HG03442 (cell line): ENCODE data around the gene SCLY.

Source experiments
- ATAC-seq: cut with Tn5 transposase; IDR thresholded peaks from one replicate; pipeline ENCODE4 v1.9.1; 2021; ENCODE audit warnings: mild to moderate bottlenecking, moderate library complexity; ENCODE audit not compliant: unreplicated experiment

SCLY gene

DNA sequence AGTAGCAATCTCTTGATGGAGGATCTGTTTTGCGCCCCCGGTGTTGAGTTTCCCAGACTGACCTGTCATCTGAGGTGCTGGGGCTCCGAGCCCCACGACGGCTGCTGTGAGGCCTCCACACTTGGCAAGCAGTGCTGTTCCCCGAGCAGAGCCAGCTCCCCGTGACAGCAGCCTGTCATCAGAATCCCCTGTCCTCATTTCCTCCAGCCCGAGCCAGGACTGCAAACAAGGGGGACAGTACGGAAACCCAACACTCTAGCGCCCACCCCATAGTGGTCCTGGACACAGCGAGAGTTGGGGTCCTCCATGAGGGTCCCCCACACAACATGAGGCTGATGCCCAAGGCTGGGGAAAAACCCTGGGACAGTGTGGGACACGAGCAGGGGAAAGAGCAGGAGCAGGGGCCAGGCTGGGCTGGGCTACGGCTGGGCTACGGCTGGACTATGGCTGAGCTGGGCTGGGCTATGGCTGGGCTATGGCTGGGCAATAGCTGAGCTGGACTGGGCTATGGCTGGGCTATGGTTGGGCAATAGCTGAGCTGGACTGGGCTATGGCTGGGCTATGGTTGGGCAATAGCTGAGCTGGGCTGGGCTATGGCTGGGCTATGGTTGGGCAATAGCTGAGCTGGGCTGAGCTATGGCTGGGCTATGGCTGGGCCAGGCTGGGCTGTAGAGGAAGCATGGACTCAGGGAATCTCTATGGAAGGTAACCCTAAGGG is 76.2 kb downstream of the SCLY start:
- ATAC-seq = no peak

DNA sequence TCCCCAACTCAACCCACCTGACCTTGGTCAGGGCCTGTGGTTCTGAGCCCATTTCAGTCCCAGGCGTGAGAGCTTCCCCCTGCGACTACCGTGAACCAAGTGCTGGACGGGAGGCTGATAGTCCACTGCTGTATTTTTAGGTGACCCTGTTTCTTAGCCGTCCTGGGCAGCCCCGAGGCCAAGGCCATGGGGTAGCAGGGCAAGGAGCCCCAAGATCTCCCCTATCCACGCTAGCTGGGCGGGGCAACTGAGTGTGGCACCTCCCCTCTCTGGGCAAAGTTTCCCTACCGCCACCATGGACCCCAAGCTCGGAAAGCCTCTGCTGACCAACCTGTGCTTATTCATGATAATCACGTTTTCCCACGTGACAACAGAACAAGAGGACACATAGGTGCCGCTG is 77.1 kb downstream of the SCLY start:
- no peak for ATAC-seq

DNA sequence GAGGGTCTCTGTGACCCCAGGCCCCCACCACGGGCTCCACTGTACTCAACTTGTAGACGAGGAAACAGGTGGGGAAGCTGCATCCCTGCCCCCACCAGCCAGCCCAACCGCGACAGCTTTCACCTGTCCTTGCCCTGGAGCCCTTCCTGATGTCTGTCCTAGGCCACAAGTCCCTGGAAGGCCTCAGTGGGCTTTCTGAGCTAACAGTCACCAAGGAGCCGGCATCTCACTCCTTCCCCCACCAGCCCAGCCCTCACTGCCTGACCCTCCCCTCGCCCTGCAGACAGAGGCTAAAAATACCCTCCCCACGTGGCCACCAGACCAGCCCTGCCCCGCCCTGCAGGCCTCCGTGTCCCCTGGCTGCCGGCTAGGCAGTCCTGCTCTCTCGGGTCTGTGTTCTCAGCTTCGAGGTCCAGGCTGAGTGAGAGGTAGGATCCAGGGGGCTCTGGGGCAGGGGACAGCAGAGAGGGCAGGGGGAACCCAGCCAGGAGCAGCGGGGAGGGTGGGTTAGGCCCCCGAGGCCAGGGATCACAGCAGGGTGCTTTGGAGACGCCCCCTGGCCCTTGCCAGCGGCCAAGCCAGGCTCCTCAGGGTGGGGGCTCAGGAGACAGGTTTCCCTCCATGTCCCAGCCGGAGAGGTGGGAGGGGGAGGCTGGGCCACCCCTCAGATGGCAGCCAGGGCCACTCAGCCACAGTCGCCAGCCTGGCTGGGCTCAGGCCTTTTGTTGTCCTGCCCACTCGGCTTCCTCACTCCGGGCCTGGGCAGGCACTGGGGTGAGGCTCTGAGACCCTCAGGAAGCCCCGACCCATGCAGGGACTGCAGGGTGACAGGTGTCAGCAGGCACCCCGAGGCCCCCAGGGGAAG is 77.8 kb downstream of the SCLY start, which contains the start of gene KLHL30:
TSS of gene KLHL30 (plus strand) at position 338 of the 865 bp plus-strand sequence. CDS start 2,087 bp downstream, outside the sequence.
- ATAC-seq = no peak

DNA sequence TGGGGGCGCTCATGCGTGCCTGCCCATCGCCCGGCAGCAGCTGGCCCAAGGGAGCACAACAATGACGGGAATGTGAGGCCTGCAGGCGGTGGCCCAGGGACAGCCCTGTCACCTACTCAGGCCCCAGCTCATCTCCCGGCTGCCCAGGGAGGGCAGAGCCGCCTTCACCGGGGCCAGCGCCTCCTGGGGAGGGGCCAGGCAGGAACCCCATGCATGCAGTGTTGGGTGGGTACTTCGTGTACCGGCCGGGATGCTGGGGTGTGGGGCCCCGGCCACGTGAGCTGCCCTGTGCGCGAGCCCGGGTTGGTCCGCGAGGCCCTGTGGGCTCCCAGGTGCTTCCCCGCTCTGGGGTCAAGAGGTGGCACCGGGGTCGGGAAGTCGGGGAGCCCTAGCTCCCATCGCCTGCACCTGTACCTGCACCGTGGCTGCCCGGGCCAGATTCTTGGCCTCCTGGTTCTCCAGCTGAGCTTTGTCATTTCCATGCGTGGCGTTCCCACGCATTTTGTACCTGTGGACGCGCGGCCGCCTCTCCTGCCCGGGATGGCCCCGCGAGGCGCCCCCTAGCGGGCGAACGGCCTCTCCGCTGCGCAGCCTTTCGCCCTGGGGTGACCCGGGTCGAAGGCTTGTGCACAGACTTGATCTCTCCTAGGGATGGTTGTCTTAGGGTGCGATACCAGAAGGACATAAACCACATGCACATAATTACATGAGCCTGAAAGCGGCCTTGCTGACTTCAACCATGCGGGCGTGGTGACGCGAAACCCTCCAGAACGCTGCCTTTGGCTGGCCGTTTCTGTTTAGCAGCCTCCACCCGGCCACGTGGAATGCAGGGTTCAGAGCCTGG is 78.6 kb downstream of the SCLY start:
- ATAC-seq = no peak

DNA sequence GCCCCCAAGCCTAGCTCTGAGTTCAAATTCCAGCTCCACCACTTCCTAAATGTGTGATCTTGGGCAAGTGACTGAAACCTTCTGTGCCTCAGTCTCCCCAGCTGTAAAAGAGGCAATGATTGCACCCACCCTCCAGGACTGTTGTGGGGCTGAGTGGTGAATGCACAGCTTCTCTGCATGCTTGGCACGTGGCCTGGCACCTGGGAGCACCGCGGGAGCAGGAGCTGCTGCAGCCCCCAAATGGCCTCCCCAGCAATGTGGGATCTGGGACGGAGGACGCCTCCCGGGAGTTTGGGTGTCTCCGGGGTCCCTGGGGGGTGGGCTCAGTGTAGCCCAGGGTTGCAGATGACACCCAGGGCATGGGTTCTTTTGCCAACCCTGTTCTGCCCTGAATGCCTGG is 79.2 kb downstream of the SCLY start:
- ATAC-seq = no peak

DNA sequence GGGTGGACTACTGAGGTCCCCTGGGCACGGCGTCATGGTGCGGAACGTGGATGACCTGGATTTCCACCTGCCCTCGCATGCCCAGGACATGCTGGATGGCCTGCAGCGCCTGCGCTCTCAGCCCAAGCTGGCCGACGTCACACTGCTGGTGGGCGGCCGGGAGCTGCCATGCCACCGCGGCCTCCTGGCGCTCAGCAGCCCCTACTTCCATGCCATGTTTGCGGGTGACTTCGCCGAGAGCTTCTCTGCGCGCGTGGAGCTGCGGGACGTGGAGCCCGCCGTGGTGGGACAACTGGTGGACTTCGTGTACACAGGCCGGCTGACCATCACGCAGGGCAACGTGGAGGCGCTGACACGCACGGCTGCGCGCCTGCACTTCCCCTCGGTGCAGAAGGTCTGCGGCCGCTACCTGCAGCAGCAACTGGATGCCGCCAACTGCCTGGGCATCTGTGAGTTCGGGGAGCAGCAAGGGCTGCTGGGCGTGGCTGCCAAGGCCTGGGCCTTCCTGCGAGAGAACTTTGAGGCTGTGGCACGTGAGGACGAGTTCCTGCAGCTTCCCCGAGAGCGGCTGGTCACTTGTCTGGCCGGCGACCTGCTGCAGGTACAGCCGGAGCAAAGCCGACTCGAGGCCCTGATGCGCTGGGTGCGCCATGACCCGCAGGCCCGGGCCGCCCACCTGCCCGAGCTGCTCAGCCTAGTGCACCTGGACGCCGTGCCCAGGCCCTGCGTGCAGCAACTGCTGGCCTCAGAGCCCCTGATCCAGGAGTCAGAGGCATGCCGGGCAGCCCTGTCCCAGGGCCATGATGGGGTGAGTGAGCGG is 80.1 kb downstream of the SCLY start:
- ATAC-seq = no peak

DNA sequence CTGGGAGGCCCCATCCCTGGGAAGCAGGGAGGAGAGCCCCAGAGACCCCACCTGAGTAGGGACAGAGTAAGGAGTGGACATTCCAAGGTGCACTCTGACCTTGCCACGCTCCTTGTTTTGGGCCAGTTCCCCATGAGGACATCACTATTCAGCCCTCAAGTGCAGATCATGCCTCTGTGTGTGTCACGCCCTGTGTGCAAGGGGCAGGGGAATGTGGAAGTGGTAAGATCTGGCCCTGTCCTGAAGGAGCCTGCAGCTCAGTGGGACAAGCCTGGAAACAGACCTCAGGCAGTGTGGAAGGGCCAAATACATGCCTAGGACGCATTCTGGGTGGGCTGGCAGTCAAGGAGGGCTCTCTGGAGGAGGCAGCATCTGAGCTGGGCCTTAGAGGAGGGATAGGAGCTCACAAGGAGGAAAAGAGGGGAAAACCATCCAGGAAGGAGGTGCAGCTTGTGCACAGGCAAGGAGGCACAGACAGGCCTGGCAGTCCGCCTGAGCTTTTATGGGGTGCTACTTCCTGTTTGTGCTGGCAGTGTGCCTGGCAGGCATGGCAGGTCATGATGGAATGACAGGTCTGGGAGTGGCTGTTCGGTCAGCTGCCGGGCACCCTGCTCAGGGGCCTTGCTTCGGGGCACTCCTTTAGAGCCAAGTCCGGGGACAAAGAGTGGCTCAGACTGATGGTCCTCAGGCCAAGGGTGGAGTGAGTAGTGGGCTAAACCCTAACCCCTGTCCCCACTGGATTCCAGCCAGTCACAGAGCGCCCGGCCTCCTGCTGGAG is 80.9 kb downstream of the SCLY start:
- ATAC-seq = no peak

DNA sequence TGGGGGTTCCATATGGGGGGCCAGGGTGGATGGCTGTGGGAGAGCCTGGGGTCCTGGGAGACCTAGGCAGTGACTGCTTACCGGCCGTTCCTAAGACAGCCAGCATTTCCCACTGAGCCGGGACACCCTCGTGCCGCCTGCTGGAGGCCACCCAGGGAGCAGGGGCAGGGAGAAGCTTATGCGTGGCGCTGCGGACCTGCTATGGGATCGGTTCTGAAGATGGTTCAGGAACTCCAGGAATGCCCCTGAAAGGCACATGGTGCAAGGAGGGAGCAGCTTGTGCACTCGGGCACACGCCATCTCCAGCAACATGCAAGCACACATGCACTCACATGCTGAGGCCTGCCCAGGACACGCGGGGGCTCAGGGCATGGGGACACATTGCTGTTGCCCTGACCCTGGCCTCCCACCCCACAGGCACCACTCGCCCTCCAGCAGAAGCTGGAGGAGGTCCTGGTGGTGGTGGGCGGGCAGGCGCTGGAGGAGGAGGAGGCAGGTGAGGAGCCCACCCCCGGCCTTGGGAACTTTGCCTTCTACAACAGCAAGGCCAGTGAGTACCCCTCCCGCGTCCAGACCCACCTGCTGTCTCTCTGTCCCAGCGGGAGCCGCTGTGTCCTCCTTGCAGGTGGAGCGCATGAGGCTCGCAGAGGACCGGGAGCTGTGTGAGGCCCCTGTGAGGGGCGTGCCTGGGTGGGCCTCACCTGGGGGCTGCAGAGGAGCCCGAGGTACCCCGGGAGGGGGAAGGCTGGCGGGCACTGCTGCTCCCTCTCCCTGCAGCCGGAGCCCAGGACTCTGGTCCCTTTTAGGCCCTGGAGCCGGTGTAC is 81.8 kb downstream of the SCLY start:
- no peak for ATAC-seq

DNA sequence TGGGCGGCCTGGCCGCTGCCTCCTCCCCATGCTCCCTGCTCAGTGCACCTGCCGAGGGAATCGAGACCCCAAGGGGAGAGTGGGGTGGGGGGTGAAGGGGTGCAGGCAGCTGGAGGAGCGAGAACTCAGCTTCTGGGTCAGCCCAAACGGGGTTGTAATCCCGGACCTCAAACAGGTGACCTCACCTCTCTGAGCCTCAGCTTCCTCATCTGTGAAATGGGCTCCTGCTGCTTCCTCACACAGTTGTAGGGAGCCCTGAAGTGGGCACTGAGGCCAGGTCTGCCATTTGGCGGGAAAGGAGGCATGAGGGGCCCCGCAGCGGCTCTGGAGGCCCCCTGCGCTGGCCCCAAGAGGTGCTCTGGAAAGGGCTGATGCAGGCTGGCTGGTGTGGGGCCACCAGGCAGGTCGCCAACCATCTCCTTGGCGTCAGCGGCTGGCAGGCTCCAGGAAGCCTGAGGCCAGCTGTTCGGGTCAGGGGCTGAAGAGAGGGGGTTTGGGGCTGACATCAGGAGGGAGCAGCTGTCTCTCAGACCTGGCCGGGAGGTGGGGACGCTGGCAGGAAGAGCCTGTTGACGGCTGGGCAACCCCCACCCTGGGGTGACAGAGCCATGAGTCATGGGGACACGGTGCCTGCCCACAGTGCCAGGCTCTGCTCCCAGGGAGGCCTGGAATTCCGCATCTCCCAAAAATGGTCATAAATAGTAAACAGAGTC is 82.6 kb downstream of the SCLY start:
- ATAC-seq = no peak

DNA sequence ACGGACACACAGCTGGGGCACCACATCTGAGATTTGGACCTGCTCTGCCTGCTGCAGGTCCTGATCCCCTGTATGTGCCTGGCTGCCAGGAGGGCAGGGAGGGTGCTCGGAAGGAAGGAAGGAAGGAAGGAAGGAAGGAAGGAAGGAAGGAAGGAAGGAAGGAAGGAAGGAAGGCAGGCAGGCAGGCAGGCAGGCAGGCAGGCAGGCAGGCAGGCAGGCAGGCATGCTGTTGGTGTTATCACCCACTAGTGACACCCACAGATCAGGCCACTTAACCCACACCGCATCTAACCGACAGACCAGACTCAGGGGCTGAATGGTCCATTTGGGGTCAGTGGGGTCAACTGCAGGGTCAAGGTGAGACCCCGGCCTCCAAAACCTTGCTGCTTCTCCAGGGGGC is 83.5 kb downstream of the SCLY start:
- ATAC-seq = no peak

DNA sequence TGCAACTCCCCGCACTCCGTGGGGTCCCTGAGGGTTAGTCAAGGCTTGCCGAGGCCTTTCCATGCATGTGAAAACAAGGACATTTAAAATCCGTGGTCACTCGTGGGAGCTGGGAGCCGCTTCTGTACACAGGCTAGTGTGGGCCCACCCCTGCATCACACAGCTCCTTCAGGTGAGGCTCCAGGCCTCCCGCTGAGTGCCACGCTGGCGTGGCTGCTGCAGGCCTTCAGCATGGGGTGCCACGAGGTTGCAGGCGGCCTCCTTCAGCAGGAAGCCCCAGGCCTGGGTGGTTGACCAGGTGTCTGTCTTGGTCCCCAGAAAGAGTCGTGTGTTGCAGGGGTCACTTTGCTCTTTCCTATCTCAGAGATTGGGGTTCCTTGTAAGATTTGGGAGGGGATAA is 84.2 kb downstream of the SCLY start:
- ATAC-seq = no peak

DNA sequence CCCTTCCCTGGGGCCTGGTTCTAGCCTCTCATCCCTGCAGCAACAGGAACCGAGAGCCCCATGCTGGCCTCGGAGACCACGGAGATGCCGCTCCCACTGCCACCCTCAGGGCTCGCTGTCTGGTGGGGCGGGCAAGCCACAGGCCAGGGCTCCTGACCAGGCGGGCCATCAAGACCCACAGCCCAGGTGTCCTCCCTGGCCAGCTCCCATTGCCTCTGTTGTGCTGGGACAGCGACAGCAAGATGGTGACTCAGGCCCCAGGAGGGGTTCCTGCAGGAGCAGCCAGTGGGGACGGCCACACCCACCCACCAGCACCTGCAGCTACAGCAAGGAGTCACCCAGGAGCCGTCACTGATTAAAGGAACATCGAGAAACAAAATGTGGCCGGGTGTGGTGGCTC is 85.0 kb downstream of the SCLY start:
- ATAC-seq = no peak

DNA sequence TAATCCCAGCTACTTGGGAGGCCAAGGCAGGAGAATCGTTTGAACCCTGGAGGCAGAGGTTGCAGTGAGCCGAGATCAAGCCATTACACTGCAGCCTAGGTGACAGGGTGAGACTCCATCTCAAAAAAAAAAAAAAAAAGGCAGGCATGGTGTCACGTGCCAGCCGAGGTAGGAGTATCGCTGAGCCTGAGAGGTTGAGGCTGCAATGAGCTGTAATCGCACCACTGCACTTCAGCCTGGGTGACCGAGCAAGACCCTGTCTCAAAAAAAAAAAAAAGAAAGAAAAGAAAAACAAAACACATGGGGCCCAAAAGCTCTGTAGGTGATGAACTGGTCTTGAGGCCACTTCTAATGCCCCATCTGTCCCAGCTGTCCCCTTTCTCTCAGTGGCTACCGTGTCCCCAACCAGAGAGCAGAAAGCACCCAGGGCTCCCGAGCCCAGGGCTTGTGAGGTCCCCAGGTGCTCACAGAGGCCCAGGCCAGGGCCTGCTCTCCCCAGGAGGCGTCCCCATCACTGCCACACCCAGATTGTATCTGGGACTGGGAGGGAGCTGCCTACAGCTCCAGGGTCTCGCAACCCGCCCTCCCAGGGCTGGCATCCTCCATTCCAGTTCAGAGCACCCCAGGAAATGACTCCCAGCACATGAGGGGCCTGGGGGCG is 86.2 kb downstream of the SCLY start:
- ATAC-seq = no peak

DNA sequence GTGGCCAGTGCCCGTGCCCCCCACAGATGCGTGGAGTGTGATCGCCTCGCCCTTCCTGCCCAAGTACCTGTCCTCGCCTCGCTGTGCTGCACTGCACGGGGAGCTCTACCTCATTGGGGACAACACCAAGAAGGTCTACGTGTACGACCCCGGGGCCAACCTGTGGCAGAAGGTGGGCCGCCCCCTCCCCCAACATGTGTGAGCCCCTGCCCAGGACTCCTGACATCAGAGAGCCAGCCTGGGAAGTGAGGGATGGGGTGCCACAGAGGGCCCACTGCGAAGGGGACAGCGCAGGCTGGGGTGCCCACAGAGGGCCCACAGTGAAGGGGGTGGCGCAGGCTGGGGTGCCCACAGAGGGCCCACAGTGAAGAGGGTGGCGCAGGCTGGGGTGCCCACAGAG is 88.2 kb downstream of the SCLY start:
- ATAC-seq = no peak
